Retinal pigment epithelial cell (primary cell): ENCODE measurements around the gene FAM209B.
"Not testable (repeated sequence)": the region's sequence is repeated elsewhere in the genome, so short reads cannot be mapped to it uniquely, and the experiment has no call there.

Source experiments
- DNase-seq: peaks from one replicate; pipeline ENCODE4 v3.0.0-alpha.2; 2010; ENCODE audit warnings: low read depth
- H3K4me3 ChIP-seq: 2 replicates; pipeline ENCODE4 v1.5.1; 2011; ENCODE audit warnings: mild to moderate bottlenecking, low read length, control low read depth, moderate library complexity
- TF ChIP-seq, protein P1 (sequence below): conservative IDR thresholded peaks from 2 replicates; pipeline ENCODE4 v1.5.1; 2011; ENCODE audit warnings: low read depth, low read length, control low read depth, inconsistent platforms

FAM209B gene

GRCh38 chr20:56518721-56519398 lies 14.2 kb upstream of the FAM209B start:
- DNase-seq, result no peak
- TF ChIP-seq, protein P1, sequence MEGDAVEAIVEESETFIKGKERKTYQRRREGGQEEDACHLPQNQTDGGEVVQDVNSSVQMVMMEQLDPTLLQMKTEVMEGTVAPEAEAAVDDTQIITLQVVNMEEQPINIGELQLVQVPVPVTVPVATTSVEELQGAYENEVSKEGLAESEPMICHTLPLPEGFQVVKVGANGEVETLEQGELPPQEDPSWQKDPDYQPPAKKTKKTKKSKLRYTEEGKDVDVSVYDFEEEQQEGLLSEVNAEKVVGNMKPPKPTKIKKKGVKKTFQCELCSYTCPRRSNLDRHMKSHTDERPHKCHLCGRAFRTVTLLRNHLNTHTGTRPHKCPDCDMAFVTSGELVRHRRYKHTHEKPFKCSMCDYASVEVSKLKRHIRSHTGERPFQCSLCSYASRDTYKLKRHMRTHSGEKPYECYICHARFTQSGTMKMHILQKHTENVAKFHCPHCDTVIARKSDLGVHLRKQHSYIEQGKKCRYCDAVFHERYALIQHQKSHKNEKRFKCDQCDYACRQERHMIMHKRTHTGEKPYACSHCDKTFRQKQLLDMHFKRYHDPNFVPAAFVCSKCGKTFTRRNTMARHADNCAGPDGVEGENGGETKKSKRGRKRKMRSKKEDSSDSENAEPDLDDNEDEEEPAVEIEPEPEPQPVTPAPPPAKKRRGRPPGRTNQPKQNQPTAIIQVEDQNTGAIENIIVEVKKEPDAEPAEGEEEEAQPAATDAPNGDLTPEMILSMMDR, result no peak
- no peak overlapping the region for H3K4me3 ChIP-seq

GRCh38 chr20:56519551-56519950 lies 13.5 kb upstream of the FAM209B start:
- no peak for DNase-seq
- no peak overlapping the region for H3K4me3 ChIP-seq
- TF ChIP-seq, protein P1, result no peak

DNA sequence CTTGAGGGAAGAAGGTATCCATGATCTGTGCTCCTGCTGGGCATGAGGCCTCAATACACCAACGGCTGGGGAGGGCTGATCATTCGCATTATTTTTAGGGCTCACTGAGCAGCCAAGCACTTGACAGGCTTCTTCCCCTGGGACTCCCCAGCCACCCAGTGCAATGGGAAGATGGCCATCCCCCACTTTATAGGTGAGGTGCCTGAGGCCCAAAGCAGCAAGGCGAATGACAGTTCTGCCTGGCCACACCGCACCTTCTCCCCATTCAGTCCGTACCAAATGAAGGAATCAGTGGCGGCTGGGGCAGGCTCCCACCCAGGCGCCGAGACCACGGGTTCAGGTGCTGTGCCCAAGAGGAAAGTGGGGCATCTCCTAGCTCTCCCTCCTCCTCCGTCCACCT lies 12.9 kb upstream of the FAM209B start:
- no peak for DNase-seq
- no peak overlapping the region for H3K4me3 ChIP-seq
- TF ChIP-seq, protein P1, result no peak

DNA sequence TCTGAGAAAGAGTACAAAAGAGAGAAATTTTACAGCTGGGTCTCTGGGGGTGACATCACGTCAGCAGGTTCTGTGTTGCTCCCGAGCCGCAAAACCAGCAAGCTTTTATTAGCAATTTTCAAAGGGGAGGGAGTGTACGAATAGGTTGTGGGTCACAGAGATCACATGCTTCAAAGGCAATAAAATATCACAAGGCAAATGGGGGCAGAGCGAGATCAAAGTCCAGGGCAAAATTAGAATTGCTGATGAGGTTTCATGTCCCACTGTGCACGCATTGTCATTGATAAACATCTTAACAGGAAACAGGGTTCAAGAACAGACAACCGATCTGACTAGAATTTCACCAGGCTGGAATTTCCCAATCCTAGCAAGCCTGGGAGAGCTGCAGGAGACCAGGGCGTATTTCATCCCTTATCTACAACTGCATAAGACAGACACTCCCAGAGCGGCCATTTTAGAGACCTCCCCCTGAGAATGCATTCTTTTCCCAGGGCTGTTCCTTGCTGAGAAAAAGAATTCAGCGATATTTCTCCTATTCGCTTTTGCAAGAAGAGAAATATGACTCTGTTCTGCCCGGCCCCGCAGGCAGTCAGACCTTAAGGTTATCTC lies 12.2 kb upstream of the FAM209B start:
- not testable (repeated sequence) for DNase-seq, H3K4me3 ChIP-seq

GRCh38 chr20:56522311-56522710 lies 10.7 kb upstream of the FAM209B start:
- no peak for DNase-seq

DNA sequence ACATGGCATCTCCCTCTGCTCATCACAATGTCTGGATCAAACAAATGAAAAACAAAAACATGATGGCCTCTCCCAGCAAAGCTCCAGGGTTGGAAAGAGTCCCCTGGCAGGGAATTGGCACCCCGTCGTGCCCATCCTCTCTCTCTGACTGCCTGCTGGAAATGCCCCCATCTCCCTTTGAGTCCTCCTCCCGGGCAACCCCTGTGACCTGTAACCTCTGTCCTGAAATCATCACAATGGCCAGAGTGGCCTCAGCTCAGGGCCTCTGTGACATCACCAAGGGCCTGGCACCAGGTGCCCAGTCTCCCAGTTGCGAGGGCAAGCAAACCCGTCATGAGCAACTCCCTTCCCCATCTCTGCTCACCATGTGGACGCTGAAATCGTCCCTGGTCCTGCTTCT lies 8.6 kb upstream of the FAM209B start, which contains the start of gene FAM209A:
Gene FAM209A (plus strand): TSS at position 301 of the 400 bp plus-strand sequence. CDS start 65 bp downstream, at position 366.
- DNase-seq, H3K4me3 ChIP-seq: not testable (repeated sequence)

More at GRCh38 chr20:56522311-56522710, 10.7 kb upstream of the FAM209B start:
- TF ChIP-seq, protein P1, result no peak
- no peak overlapping the region for H3K4me3 ChIP-seq

DNA sequence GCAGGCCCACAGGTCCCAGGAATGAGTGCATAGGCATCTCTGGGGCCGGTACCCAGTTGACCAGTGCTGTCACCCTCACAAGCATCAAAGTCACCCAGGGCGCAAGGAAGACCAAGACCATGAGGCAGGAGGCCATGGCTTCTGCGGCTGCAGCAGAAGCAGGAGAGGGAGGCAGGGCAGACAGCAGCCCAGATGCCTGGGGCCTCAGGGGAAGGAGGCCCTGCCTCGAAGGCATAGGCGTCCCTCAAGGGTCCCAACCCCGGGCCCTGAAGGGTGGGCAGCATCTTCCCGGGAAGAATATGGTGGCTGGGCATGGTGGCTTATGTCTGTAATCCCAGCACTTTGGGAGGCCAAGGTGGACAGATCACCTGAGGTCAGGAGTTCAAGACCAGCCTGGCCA lies 5.5 kb upstream of the FAM209B start:
- no peak overlapping the region for H3K4me3 ChIP-seq
- TF ChIP-seq, protein P1, result no peak
- DNase-seq, result no peak

GRCh38 chr20:56537997-56538396 lies 5.0 kb downstream of the FAM209B start:
- DNase-seq, result no peak
- TF ChIP-seq, protein P1, result no peak

More at GRCh38 chr20:56537997-56538396, 5.0 kb downstream of the FAM209B start:
- no peak overlapping the region for H3K4me3 ChIP-seq
